Measurements from ENCODE around the gene ADPRH. TPM values are rescaled to one million over a fixed set of nuclear protein-coding genes. Genes with fewer than 3 reads are reported as not detected.

The ADPRH gene
- polyA plus RNA-seq, 3 donors = 10.6 to 37.8 (median 31.5) TPM

DNA sequence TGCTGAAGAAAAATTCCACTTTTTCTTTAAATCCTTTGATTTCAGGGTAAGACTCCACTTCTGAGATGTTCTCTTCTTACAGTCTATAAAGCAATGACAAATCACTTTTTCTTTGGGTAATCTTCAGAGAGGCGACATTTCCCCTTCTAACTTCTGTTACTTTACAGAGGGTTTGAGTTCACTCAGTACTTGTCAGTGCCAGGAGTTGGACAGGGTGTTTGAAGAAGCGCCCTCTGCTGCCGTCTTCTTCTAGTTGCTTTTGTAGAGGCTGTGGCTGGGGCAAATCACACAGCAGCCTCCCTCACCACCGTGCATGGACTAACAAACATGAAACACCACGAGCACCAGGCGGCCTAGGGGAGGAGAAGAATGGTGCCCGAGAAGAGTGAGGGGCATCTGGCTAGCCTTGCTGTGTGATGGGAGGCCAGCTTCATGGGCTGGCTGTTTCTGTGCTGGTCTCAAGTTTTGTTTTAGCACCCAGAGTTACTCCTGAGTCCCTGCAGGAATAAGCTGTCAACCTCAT is 19.8 kb upstream of the ADPRH start, which contains the start of gene CD80:
CD80 (minus strand) TSS at position 174 of the 523 bp plus-strand sequence. CDS start 1,886 bp downstream, outside the sequence.
- TF ChIP-seq, protein P1, sequence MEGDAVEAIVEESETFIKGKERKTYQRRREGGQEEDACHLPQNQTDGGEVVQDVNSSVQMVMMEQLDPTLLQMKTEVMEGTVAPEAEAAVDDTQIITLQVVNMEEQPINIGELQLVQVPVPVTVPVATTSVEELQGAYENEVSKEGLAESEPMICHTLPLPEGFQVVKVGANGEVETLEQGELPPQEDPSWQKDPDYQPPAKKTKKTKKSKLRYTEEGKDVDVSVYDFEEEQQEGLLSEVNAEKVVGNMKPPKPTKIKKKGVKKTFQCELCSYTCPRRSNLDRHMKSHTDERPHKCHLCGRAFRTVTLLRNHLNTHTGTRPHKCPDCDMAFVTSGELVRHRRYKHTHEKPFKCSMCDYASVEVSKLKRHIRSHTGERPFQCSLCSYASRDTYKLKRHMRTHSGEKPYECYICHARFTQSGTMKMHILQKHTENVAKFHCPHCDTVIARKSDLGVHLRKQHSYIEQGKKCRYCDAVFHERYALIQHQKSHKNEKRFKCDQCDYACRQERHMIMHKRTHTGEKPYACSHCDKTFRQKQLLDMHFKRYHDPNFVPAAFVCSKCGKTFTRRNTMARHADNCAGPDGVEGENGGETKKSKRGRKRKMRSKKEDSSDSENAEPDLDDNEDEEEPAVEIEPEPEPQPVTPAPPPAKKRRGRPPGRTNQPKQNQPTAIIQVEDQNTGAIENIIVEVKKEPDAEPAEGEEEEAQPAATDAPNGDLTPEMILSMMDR (IDR thresholded peaks at IDR 0.05) = peak; percentile 66
- Histone ChIP-seq H3K79me2 (ENCODE audit: insufficient read depth, low read length) (no peaks in the 10 kb centered on the region), H3K4me1 (ENCODE audit: control insufficient read depth in 1 of 2, insufficient read depth in 2 of 2, low read length in 2 of 2) (peaks cover 47 to 48% of the 10 kb centered on the region in 2 donors), H3K9me3 (replicated peaks in 1 of 2; ENCODE audit: control insufficient read depth in 1 of 2, insufficient read depth in 1 of 2, low read length in 2 of 2) (no peaks in the 10 kb centered on the region), H4K20me1 (ENCODE audit: insufficient read depth, low read length) (no peaks in the 10 kb centered on the region), H2AFZ (ENCODE audit: insufficient read depth, low read depth, low read length, poor library complexity, severe bottlenecking) (peak within 1 kb of the TSS; percentile 66), H3K27ac (ENCODE audit: low read depth in 1 of 2, low read length in 2 of 2) (peak within 1 kb of the TSS; percentile 68 to 84), H3K9ac (ENCODE audit: insufficient read depth, low read length, poor library complexity, severe bottlenecking) (peak within 1 kb of the TSS; percentile 9), H3K36me3 (replicated peaks in 1 of 2; ENCODE audit: control insufficient read depth in 1 of 2, insufficient read depth in 2 of 2, low read length in 2 of 2) (no peaks in the 10 kb centered on the region), H3K4me3 (replicated peaks in 1 of 3; ENCODE audit: low read depth in 2 of 3, low read length in 3 of 3) (no peak within 1 kb of the TSS), H3K27me3 (ENCODE audit: control insufficient read depth in 2 of 2, insufficient read depth in 2 of 2, low read length in 2 of 2) (no peaks in the 10 kb centered on the region), H3K4me2 (replicated peaks; ENCODE audit: extremely low read depth, low read length, poor library complexity, severe bottlenecking) (peak within 1 kb of the TSS; percentile 3)
- Mint-ChIP-seq H3K36me3 (peaks cover 0 to 2% of the 10 kb centered on the region in 2 donors), H3K9me3 (no peaks in the 10 kb centered on the region), H3K27ac (peak within 1 kb of the TSS; percentile 85 to 95 (median 90)), H3K4me1 (peaks cover 56% of the 10 kb centered on the region), H3K27me3 (ENCODE audit: low read depth in 3 of 3) (peaks cover 0 to 2% (median 0%) of the 10 kb centered on the region in 3 donors), H3K4me3 (peak within 1 kb of the TSS; percentile 20 to 73)
- intact Hi-C loops (cut with micrococcal nuclease) = no loop called here
- peak; percentile 84 to 90 (median 87) for DNase-seq
- WGBS (ENCODE audit: insufficient coverage) = no CpG with 5 or more reads among the region's 7 CpGs

DNA sequence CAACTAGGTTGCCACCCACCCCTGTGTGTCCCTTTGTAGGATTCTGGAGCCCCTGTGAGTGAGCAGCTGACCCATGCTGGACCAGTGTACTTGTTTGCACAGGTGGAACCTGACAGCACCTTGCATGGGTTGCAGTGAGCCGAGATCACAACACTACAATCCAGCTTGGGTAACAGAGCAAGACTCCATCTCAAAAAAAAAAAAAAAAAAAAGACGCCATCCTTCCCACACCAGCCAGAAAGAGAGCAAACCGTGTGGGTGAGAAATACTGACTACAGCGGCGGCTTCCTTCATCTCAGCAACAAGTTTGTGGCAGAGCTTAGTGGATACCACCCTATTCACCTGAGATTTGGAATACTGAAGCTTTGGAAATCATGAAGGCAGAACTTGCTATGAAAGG is 19.1 kb upstream of the ADPRH start:
- Mint-ChIP-seq H3K4me3 (no peak overlapping the region), H3K9me3 (no peaks in the 10 kb centered on the region), H3K36me3 (peaks cover 0 to 2% of the 10 kb centered on the region in 2 donors), H3K4me1 (peaks cover 51% of the 10 kb centered on the region), H3K27me3 (ENCODE audit: low read depth in 3 of 3) (peaks cover 0 to 2% (median 0%) of the 10 kb centered on the region in 3 donors), H3K27ac (peak overlapping the region in 5 of 7 donors; percentile 51 to 92 (median 89))
- Histone ChIP-seq H3K4me2 (replicated peaks; ENCODE audit: extremely low read depth, low read length, poor library complexity, severe bottlenecking) (no peak overlapping the region), H3K4me1 (ENCODE audit: control insufficient read depth in 1 of 2, insufficient read depth in 2 of 2, low read length in 2 of 2) (peaks cover 40 to 42% of the 10 kb centered on the region in 2 donors), H4K20me1 (ENCODE audit: insufficient read depth, low read length) (no peaks in the 10 kb centered on the region), H3K4me3 (replicated peaks in 1 of 3; ENCODE audit: low read depth in 2 of 3, low read length in 3 of 3) (no peak overlapping the region), H3K36me3 (replicated peaks in 1 of 2; ENCODE audit: control insufficient read depth in 1 of 2, insufficient read depth in 2 of 2, low read length in 2 of 2) (no peaks in the 10 kb centered on the region), H3K27me3 (ENCODE audit: control insufficient read depth in 2 of 2, insufficient read depth in 2 of 2, low read length in 2 of 2) (no peaks in the 10 kb centered on the region), H3K9me3 (replicated peaks in 1 of 2; ENCODE audit: control insufficient read depth in 1 of 2, insufficient read depth in 1 of 2, low read length in 2 of 2) (no peaks in the 10 kb centered on the region), H3K27ac (ENCODE audit: low read depth in 1 of 2, low read length in 2 of 2) (peak overlapping the region in 1 of 2 donors; percentile 84), H2AFZ (ENCODE audit: insufficient read depth, low read depth, low read length, poor library complexity, severe bottlenecking) (no peak overlapping the region), H3K9ac (ENCODE audit: insufficient read depth, low read length, poor library complexity, severe bottlenecking) (no peak overlapping the region), H3K79me2 (ENCODE audit: insufficient read depth, low read length) (no peaks in the 10 kb centered on the region)
- TF ChIP-seq, protein P1 (IDR thresholded peaks at IDR 0.05) = no peak
- 60% methylated on average over 1 of the region's 5 CpGs for WGBS (ENCODE audit: insufficient coverage)
- no peak for DNase-seq
- intact Hi-C loops (cut with micrococcal nuclease) = no loop called here

Data from CD14-positive monocyte (primary cell).